A549 (cell line): ENCODE data around the gene RGL1.

Experiments
- BHLHE40 ChIP-seq: IDR thresholded peaks from 2 replicates; pipeline ENCODE4 v1.6.1; 2012; ENCODE audit warnings: low read depth, low read length, inconsistent platforms
- ELK1 ChIP-seq: fragments of 150-350 bp; IDR thresholded peaks from 2 replicates; pipeline ENCODE4 v1.6.1; 2014; ENCODE audit warnings: low read depth, mild to moderate bottlenecking, low read length
- EP300 ChIP-seq, 2 experiments: fragments of >200 bp; sonication (Bioruptor Twin); formaldehyde crosslinking; IDR thresholded peaks; 2 replicates in 1 of 2; 3 replicates in 1 of 2; pipeline ENCODE4 v1.6.1; 2016 to 2017
- FOSB ChIP-seq: fragments of 250-450 bp; sonication (Bioruptor Pico); IDR thresholded peaks from 2 replicates; pipeline ENCODE4 v1.5.0; 2020; ENCODE audit warnings: mild to moderate bottlenecking, moderate library complexity
- HES2 ChIP-seq: fragments of >200 bp; sonication (Bioruptor Twin); formaldehyde crosslinking; IDR thresholded peaks from 2 replicates; pipeline ENCODE4 v1.6.1; 2016
- JUN ChIP-seq, 2 experiments: fragments of >200 bp; sonication (Bioruptor Twin); formaldehyde crosslinking; IDR thresholded peaks; 2 replicates in 1 of 2; 3 replicates in 1 of 2; pipeline ENCODE4 v1.6.1; 2016 to 2017
- JUNB ChIP-seq: fragments of >200 bp; sonication (Bioruptor Twin); formaldehyde crosslinking; IDR thresholded peaks from 2 replicates; pipeline ENCODE4 v1.6.1; 2016
- PHF8 ChIP-seq: fragments of 200-600 bp; sonication (generic); IDR thresholded peaks from 2 replicates; pipeline ENCODE4 v1.6.1; 2016; ENCODE audit warnings: low read depth, mild to moderate bottlenecking, antibody characterized with exemption, moderate library complexity, borderline replicate concordance
- RAD21 ChIP-seq, 2 experiments: fragments of >200 bp in 1 of 2; sonication (Bioruptor Twin) in 1 of 2; formaldehyde crosslinking in 1 of 2; IDR thresholded peaks in 1 of 2; conservative IDR thresholded peaks in 1 of 2; 2 replicates in 1 of 2; 3 replicates in 1 of 2; pipeline ENCODE4 v1.6.1; 2012 to 2018; ENCODE audit warnings: inconsistent platforms in 1 of 2
- SMC3 ChIP-seq: fragments of >200 bp; sonication (Bioruptor Twin); formaldehyde crosslinking; IDR thresholded peaks from 3 replicates; pipeline ENCODE4 v1.6.1; 2018; ENCODE audit warnings: inconsistent platforms
- ZNF302 ChIP-seq: fragments of 250-450 bp; sonication (Bioruptor Pico); IDR thresholded peaks from 2 replicates; pipeline ENCODE4 v1.9.0; 2021; ENCODE audit warnings: inconsistent platforms, mild to moderate bottlenecking, moderate library complexity
- ZSCAN20 ChIP-seq: fragments of 250-450 bp; sonication (Bioruptor Pico); IDR thresholded peaks from 2 replicates; pipeline ENCODE4 v1.8.0; 2022; ENCODE audit warnings: mild to moderate bottlenecking, moderate library complexity
- TF ChIP-seq, protein P1 (sequence below): fragments of >200 bp; sonication (Bioruptor Twin); formaldehyde crosslinking; IDR thresholded peaks from 3 replicates; pipeline ENCODE4 v1.5.1; 2016

DNA sequence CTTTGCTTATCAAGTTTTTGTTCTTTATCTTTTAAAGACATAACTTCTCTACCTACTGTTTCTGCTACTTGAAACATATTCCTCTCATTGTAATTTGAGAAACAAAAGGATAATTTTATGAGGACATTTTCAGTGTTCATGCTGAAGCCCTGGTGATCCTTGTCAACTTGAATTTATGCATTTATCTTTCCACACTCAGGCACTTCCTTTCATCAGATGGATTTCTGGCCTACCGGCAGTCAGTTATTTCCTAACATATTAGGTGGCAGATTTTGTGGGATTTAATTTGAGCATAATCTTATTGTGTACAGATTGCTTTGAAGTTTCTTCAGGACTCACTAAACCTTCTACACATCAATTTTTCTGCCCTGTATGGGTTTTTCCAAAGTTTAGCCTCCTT lies 75.0 kb downstream of the RGL1 start:
- TF ChIP-seq JUN (IDR thresholded peaks at IDR 0.05), result no peak
- TF ChIP-seq, protein P1, sequence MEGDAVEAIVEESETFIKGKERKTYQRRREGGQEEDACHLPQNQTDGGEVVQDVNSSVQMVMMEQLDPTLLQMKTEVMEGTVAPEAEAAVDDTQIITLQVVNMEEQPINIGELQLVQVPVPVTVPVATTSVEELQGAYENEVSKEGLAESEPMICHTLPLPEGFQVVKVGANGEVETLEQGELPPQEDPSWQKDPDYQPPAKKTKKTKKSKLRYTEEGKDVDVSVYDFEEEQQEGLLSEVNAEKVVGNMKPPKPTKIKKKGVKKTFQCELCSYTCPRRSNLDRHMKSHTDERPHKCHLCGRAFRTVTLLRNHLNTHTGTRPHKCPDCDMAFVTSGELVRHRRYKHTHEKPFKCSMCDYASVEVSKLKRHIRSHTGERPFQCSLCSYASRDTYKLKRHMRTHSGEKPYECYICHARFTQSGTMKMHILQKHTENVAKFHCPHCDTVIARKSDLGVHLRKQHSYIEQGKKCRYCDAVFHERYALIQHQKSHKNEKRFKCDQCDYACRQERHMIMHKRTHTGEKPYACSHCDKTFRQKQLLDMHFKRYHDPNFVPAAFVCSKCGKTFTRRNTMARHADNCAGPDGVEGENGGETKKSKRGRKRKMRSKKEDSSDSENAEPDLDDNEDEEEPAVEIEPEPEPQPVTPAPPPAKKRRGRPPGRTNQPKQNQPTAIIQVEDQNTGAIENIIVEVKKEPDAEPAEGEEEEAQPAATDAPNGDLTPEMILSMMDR, result no peak
- TF ChIP-seq SMC3, result no peak
- no peak for TF ChIP-seq EP300 (IDR thresholded peaks at IDR 0.05)
- no peak for TF ChIP-seq HES2
- no peak for TF ChIP-seq JUNB
- no peak for TF ChIP-seq PHF8
- no peak for TF ChIP-seq BHLHE40
- TF ChIP-seq ZNF302 (CRISPR knock-in tag), result no peak
- no peak for TF ChIP-seq ZSCAN20 (CRISPR knock-in tag)
- TF ChIP-seq ELK1, result no peak
- no peak for TF ChIP-seq RAD21 (conservative IDR thresholded peaks at IDR 0.05 in 1 of 2, IDR thresholded peaks at IDR 0.05 in 1 of 2)
- no peak for TF ChIP-seq FOSB (CRISPR knock-in tag)
